Renal pelvis (tissue), 4 donors: ENCODE results near the gene DCLRE1B. TPM values are rescaled to one million over a fixed set of nuclear protein-coding genes. Genes with fewer than 3 reads are reported as not detected.
"Not testable (repeated sequence)": the region's sequence is repeated elsewhere in the genome, so short reads cannot be mapped to it uniquely, and the experiment has no call there.

ENCODE experiments used
- DNase-seq: peaks from one replicate; pipeline ENCODE4 v3.0.0-alpha.2; 2013
- polyA plus RNA-seq, 3 donors: library from polyadenylated mRNA; unstranded; fragments of 120-200 nt; gene quantifications; one replicate each; pipeline ENCODE4 v1.2.1, GENCODE V29; 2013; ENCODE audit not compliant: insufficient read length in 3 of 3

The DCLRE1B gene
- polyA plus RNA-seq, 3 donors = 11.3 to 13.1 (median 11.3) TPM

DNA sequence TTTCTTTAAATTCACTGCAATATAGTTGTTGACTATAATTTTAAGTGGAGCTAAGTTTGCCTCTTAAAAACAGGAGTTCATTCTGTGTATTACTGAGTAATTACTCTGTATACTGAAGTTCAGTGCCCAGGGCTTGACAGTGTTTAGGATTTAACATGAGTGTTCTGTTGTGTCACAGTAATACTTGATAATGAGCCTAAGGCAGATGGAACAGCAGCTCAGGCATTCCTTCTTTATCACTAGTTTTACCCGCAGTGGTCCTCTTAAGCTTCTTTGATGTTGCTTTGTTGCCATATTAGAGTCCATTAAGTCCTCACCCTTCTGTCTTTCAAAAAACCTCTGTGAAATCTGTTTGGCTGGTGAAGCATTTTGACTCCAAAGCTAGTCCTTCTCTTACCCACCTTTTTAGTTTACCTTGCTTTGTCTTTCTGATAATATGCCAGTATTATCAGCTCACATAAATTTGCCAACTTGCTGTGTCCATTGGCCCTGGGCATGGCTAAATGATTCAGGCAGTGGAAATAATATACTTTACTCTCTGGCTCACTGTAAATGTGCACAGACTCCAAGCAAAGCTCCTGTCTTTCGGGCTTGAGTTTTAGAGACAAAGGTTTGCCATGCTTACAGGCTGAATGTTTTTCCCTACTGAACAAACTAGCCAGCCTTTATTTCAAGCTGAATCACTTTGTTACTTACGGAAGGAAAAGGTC lies 41.7 kb downstream of the DCLRE1B start:
- DNase-seq = no peak

DNA sequence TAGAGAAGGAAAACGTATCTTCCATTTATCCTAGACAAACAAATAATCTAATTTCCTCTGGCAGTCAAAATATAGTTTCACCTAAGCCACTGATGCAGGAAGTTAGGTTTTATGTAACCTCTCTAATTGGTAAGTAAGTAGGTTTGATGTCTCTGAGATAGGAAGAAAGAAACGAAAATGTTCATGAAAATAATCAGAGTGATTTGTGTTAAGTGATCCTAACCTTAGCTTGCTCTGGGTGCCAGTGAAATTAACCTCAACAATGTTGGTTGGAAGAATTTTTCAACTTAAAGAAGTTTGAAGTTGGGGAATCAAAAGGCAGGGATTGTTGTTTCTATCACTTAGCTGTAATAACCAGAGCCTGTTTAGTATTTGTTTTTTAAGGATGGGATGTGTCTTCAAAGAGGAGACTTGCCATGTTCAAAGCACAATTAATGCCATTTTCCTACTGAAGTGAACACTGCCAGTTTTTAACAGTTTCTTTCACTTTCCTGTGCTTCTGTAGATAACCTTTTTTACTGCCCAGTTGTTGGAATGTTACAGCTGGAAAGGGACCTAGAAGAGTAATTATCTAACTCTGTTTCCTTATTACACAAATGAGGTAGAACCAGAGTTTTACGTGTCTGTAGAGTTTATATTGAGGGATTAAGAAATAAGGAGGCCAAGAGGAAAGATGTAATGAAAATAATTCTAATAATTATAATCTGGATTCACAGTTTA lies 42.4 kb downstream of the DCLRE1B start:
- DNase-seq = no peak

DNA sequence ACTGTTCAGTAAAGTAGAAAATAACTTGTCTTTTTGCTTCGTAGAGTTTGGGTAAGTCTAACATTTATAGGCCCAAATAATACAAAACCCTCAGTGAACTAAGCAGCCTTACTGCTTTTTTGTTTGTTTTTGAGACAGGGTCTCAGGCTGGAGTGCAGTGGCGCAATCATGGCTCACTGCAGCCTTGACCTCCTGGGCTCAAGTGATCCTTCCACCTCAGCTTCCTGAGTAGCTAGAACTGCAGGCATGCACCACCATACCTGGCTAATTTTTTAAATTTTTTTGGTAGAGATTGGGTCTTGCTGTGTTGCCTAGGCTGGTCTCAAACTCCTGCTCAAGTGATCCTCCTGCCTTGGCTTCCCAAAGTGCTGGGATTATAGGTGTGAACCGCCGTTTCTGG lies 43.0 kb downstream of the DCLRE1B start:
- DNase-seq = not testable (repeated sequence)

DNA sequence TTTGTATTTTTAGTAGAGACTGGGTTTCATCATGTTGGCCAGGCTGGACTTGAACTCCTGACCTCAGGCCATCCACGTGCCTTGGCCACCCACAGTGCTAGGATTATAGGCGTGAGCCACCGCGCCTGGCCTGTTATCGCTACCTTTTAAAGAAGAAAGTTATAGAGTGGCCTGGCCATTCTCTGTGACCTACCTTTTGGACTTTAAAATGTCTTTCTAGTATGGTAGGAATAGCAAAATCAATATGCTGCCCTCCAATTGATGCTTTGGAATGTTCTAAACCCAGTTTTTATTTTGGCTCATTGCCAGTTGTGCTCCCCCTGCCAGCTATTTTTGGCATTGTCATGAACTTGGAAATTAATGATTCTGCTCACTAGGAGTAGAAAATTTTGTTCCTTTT lies 43.9 kb downstream of the DCLRE1B start:
- no peak for DNase-seq

DNA sequence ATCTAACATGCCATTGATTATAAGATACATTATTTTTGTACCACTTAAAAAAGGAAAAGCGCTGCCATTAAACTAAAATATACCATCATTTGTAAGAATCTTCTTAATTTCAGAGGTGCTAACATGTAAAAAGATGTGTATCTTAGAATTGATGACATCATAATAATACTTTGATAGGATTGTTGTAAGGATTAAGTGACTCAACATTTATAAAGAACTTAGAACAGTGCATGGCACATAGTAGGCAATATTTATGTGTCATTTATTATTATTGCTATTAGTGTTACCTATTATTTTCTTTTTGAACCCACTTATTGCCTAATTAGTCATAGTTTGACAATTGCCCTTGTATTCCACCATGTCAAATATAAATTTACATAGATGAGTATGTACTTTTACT lies 45.8 kb downstream of the DCLRE1B start:
- DNase-seq = no peak

DNA sequence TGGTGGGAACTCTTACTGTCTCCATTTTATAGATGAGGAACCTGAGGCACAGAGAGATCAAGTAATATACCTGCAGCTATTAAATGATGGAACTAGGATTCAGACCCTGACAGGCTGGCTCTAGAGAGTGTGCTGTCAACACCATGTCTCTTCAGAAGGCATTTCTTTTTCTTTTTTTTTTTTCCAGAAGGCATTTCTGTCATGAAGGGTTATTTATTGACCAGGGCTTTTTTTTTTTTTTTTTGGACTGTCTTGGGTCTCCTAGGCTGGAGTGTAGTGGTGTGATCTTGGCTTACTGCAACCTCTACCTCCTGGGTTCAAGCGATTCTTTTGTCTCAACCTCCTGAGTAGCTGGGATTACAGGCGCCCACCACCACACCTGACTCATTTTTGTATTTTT lies 46.6 kb downstream of the DCLRE1B start:
- DNase-seq = no peak

DNA sequence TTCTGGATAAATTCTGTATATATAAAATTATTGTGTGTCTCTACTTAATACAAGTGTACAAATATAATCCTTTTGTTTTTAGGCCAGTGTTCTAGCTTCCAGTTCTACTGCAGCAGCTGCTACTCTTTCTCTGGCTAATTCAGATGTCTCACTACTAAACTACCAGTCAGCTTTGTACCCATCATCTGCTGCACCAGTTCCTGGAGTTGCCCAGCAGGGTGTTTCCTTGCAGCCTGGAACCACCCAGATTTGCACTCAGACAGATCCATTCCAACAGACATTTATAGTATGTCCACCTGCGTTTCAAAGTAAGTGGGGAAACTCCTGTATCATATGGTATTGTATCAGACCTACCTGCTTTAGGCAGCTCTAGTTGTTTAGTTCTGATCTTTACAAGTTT lies 52.9 kb downstream of the DCLRE1B start:
- DNase-seq = no peak

DNA sequence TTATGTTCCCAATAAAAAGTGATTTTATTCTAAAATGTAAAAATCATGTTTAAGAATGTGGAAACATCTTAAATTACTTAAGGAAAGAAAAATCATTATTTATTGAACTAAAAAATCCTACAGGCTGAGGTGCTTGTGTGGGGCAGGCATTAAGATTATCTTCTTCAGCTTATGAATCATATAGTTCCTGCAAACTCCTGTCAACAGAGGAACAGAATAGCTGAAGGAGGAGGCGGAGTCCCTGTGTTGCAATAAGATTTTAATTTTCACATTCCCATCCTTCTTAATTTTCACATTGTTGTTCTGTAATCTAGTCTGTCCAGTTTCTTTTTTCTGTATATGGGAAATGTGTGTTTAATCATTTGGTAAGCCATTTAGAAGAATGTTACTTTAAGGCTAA lies 53.6 kb downstream of the DCLRE1B start:
- DNase-seq = no peak

DNA sequence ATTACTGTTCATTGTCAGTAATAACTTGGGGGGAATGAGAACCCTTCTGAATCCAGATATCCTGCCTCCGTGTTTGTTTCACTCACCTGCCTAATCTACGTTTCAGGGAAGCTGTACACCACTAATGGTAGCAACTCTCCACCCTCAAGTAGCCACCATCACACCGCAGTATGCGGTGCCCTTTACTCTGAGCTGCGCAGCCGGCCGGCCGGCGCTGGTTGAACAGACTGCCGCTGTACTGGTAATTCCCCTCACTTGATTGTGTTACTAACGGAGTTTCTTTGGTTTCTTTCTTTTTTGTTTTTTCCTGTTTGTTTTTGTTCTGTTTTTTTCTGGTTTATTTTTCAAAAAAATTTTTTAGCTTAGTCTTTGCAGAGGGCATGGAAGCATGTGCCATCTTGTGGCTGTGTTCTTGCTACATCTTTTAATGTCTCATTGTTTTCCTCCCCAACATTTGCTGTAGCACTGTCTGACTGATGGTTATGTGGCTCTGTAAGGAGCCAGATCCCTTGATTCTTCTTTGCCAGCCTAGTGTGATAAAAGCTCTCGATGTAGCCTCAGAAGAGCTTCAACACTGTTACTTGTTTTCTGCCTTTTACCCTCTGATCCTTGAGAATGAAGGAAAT lies 58.3 kb downstream of the DCLRE1B start:
- DNase-seq = no peak

Other genes starting within 250 kb of the DCLRE1B start
- 10 to 100 TPM; 21.9 to 27.0 (median 26.2) TPM for gene PHTF1, start 145.8 kb upstream of the DCLRE1B start, polyA plus RNA-seq
- 10 to 100 TPM; 23.0 to 23.6 (median 23.5) TPM for gene RSBN1, start 92.8 kb upstream of the DCLRE1B start, polyA plus RNA-seq
- under 1 TPM; 0.24 to 0.53 (median 0.38) TPM for gene PTPN22, start 33.6 kb upstream of the DCLRE1B start, polyA plus RNA-seq
- 1 to 10 TPM in 1 of 3 donors, under 1 TPM in 2; 0.19 to 1.2 (median 0.88) TPM for gene BCL2L15, start 17.7 kb upstream of the DCLRE1B start, polyA plus RNA-seq
- 10 to 100 TPM; 24.8 to 47.2 (median 43.7) TPM for gene AP4B1, start 527 bp upstream of the DCLRE1B start, polyA plus RNA-seq
- gene HIPK1, start 24.0 kb downstream of the DCLRE1B start, polyA plus RNA-seq = 10 to 100 TPM; 38.5 to 44.1 (median 42.7) TPM
- gene OLFML3, start 74.1 kb downstream of the DCLRE1B start, polyA plus RNA-seq = 100 to 1,000 TPM; 109 to 161 (median 131) TPM
- gene SYT6, start 248.5 kb downstream of the DCLRE1B start, polyA plus RNA-seq = 1 to 10 TPM; 1.3 to 1.9 (median 1.6) TPM